Peyer's patch (tissue), 4 donors: ENCODE data around the gene NMBR. TPM values are rescaled to one million over a fixed set of nuclear protein-coding genes. Genes with fewer than 3 reads are reported as not detected.
"Not testable (repeated sequence)": the region's sequence is repeated elsewhere in the genome, so short reads cannot be mapped to it uniquely, and the experiment has no call there.

Source experiments
- DNase-seq, 3 donors: peaks; one replicate each; pipeline ENCODE4 v3.0.0-alpha.2; 2017 to 2019
- H3K27ac ChIP-seq, 4 donors: fragments of 200-600 bp; sonication (generic); one replicate each; pipeline ENCODE4 v1.5.1; 2016 to 2019
- H3K27me3 ChIP-seq, 2 donors: fragments of 200-600 bp; sonication (generic); one replicate each; pipeline ENCODE4 v1.5.1; 2019
- H3K36me3 ChIP-seq, 3 donors: fragments of 200-600 bp; sonication (generic); one replicate each; pipeline ENCODE4 v1.5.1; 2016 to 2019
- H3K4me1 ChIP-seq, 4 donors: fragments of 200-600 bp; sonication (generic); one replicate each; pipeline ENCODE4 v1.5.1; 2016 to 2019
- H3K4me3 ChIP-seq, 4 donors: fragments of 200-600 bp; sonication (generic); 1 replicate in 3 of 4; 2 replicates in 1 of 4; pipeline ENCODE4 v1.5.1; 2016 to 2019; ENCODE audit warnings: mild to moderate bottlenecking in 1 of 4
- H3K9me3 ChIP-seq, 4 donors: fragments of 200-600 bp; sonication (generic); one replicate each; pipeline ENCODE4 v1.5.1; 2016 to 2019; ENCODE audit warnings: mild to moderate bottlenecking in 1 of 4
- CTCF ChIP-seq, 6 experiments: fragments of 450-650 bp in 4 of 6; fragments of 200-600 bp in 2 of 6; sonication (generic) in 1 of 6; IDR thresholded peaks; one replicate each; pipeline ENCODE4 v1.5.1; 2017 to 2019; ENCODE audit warnings: antibody characterized with exemption in 6 of 6, mild to moderate bottlenecking in 3 of 6, moderate library complexity in 1 of 6
- POLR2A ChIP-seq, 2 donors: fragments of 450-650 bp; IDR thresholded peaks; one replicate each; pipeline ENCODE4 v1.5.1; 2017; ENCODE audit warnings: antibody characterized with exemption in 2 of 2, mild to moderate bottlenecking in 2 of 2, moderate library complexity in 2 of 2
- total RNA-seq, 4 donors: library from RNA; depleted of rRNA; stranded (reverse); fragments of >200 nt; gene quantifications; one replicate each; pipeline ENCODE4 v1.1.0, GENCODE V29; 2016

The NMBR gene
- total RNA-seq, 4 donors from 2014 or later: not detected

GRCh38 chr6:142154336-142154735, 7.4 kb upstream of the NMBR start:
- Histone ChIP-seq H3K36me3 (peaks cover 0 to 7% (median 0%) of the 10 kb centered on the region in 3 donors), H3K27ac (no peak overlapping the region), H3K9me3 (no peaks in the 10 kb centered on the region), H3K4me3 (no peak overlapping the region), H3K4me1 (no peaks in the 10 kb centered on the region), H3K27me3 (no peaks in the 10 kb centered on the region)
- no peak for TF ChIP-seq POLR2A (IDR thresholded peaks at IDR 0.05)
- TF ChIP-seq CTCF (IDR thresholded peaks at IDR 0.05): no peak
- no peak for DNase-seq

- no peak overlapping the region for H3K27ac ChIP-seq
- H3K4me3 ChIP-seq: no peak overlapping the region
- TF ChIP-seq CTCF (IDR thresholded peaks at IDR 0.05) (no peak), POLR2A (IDR thresholded peaks at IDR 0.05) (no peak)
- H3K9me3 ChIP-seq: no peaks in the 10 kb centered on the region
- DNase-seq: no peak
- no peaks in the 10 kb centered on the region for H3K27me3 ChIP-seq
- peaks cover 0 to 11% (median 3%) of the 10 kb centered on the region in 4 donors for H3K4me1 ChIP-seq
- peaks cover 0 to 7% (median 0%) of the 10 kb centered on the region in 3 donors for H3K36me3 ChIP-seq
These were observed 6.3 kb upstream of the NMBR start for GRCh38 chr6:142153196-142153595.

GRCh38 chr6:142152746-142153145, 5.8 kb upstream of the NMBR start:
- Histone ChIP-seq H3K4me1 (peaks cover 0 to 16% (median 6%) of the 10 kb centered on the region in 4 donors), H3K27me3 (no peaks in the 10 kb centered on the region), H3K4me3 (no peak overlapping the region), H3K36me3 (peaks cover 0 to 7% (median 0%) of the 10 kb centered on the region in 3 donors), H3K9me3 (no peaks in the 10 kb centered on the region), H3K27ac (no peak overlapping the region)
- TF ChIP-seq POLR2A (IDR thresholded peaks at IDR 0.05) (no peak), CTCF (IDR thresholded peaks at IDR 0.05) (no peak)
- DNase-seq: no peak

- H3K4me1 ChIP-seq, H3K36me3 ChIP-seq, H3K9me3 ChIP-seq, H3K27me3 ChIP-seq, H3K27ac ChIP-seq, DNase-seq, H3K4me3 ChIP-seq: not testable (repeated sequence)
These were observed 5.4 kb downstream of the NMBR start for GRCh38 chr6:142141531-142141930.

DNA sequence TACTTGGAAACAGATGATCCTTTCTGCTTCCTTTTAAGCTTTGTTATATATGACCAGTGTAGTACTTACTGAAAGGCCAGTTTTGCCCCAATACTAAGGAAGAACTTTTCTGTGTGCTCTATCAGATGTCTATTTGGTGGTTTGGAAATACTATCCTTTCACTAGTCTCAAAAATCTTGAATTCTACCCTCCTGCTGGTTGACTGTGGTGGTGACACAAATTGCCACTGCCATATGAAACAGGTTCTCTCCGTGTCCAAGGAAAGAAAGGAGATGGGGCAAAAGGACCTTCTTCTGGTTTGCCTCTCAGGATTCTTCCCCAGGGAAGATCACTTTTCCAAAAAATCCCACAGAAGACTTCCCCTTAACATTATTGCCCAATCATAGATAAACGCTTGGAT, 8.0 kb downstream of the NMBR start:
- Histone ChIP-seq H3K4me1 (no peaks in the 10 kb centered on the region), H3K9me3 (no peaks in the 10 kb centered on the region), H3K36me3 (no peaks in the 10 kb centered on the region), H3K27me3 (no peaks in the 10 kb centered on the region), H3K27ac (no peak overlapping the region), H3K4me3 (no peak overlapping the region)
- no peak for TF ChIP-seq CTCF (IDR thresholded peaks at IDR 0.05)
- TF ChIP-seq POLR2A (IDR thresholded peaks at IDR 0.05): no peak
- DNase-seq: no peak

- no peak within 1 kb of the TSS for H3K27ac ChIP-seq
- no peaks in the 10 kb centered on the region for H3K9me3 ChIP-seq
- no peak for DNase-seq
These were observed 14.3 kb downstream of the NMBR start, which contains the start of gene GJE1 for GRCh38 chr6:142132625-142133024. GJE1 (plus strand) TSS chr6:142132925; CDS start chr6:142133159, 234 bp downstream.

More at GRCh38 chr6:142132625-142133024, 14.3 kb downstream of the NMBR start, which contains the start of gene GJE1:
- Histone ChIP-seq H3K27me3 (no peaks in the 10 kb centered on the region), H3K4me3 (no peak within 1 kb of the TSS), H3K4me1 (no peaks in the 10 kb centered on the region), H3K36me3 (no peaks in the 10 kb centered on the region)
- no peak for TF ChIP-seq CTCF (IDR thresholded peaks at IDR 0.05)
- no peak for TF ChIP-seq POLR2A (IDR thresholded peaks at IDR 0.05)
